Renal cortical epithelial cell (primary cell): ENCODE measurements around the gene MOB3B. TPM values are rescaled to one million over a fixed set of nuclear protein-coding genes. Genes with fewer than 3 reads are reported as not detected.

ENCODE experiments used
- DNase-seq: peaks from one replicate; pipeline ENCODE4 v3.0.0-alpha.2; 2011; ENCODE audit warnings: low read depth
- total RNA-seq: library from RNA; depleted of rRNA; stranded (reverse); fragments of >200 nt; gene quantifications from 2 replicates; pipeline ENCODE4 v1.2.3, GENCODE V29; 2014

The MOB3B gene
- total RNA-seq, 1 donor from 2014 or later, result 1.4 TPM

DNA sequence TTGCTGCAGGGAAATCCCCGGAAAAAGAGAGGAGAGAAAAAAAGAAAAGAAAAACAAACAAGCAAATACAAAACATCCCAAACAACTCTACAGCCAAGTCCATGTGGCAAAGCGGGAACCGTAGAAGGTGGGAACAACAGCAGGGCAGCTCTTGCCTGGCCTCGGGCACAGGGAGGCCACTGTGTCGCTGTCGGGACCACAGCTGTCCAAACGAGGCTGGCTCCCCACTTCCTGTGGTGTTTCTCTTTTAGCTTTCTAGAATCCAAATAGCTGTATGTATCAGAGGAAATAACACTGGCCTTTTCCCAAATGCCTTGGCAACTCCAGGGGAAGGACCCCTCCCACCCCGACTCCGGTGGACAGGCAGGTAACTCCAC lies 191.1 kb downstream of the MOB3B start:
- peak; percentile 18 for DNase-seq

DNA sequence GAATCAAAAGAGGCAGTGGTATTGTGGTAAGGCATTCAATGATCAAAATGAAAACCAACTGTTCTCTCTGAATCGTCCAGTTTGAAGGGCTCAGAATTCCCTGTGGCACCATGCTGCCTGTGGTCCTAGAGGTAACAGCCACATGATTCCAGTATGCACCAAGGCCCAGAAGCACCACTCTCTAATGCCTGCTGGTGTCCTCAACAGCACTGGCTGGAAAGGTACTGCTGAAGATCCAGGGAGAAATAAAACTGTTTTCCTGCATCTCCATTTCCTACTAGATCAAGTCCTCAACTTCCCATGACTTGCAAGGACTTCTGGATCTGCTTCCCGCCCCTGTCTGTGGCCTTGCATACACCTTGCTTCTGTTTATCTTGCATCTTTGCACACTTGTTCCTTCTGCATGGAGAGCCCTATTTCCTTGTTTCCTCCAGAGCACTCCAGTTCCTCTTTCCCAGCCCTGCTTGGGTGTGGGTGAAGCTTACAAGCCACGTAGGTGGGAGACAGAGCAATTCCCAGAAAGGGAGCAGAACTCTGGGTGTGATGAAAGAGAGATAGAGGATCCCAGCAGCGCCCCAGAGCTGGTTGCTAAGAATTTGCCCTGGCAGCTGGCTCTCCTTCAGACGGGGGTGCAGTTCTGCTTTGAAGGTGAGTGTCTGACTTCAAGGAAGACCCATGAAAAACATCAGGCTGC lies 191.6 kb downstream of the MOB3B start:
- peak; percentile 30 for DNase-seq

DNA sequence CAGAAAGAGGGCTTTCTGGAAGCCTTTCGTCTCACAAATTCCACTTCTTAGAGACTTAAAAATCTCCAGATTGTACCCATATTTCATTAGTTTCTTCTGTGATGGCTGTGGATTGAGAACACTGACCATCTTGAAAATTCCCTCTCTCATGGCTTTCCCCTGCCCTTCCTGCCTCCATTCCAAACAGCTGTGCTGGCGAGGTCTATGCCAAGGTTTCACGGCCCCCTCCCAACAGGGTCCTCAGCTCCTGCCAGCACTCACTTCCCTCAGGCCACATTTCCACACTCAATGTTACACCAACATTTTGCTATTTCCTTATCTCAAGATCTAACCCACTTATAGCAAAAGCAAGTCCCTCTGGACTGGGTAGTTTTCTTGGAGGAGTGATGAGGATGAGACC lies 192.4 kb downstream of the MOB3B start:
- DNase-seq, result no peak

DNA sequence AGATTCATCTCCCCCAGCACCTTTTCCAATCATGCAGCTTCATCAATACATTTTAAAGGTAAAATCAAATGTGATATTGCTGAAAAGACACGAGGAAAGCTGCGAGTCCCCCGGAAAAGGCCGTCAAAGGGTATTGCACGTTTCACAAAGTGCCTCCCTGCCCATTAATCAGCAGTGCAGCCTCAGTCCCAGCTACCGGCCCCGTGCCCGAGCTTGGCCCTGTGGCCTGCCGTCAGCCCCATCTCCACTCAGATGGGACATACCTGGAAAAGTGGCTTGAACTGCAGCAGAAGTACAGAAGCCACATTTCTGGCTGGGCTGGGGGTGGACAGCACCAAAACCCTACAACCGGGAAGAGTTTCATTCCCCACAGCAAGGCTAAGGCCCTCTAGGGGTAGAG lies 192.8 kb downstream of the MOB3B start:
- no peak for DNase-seq

DNA sequence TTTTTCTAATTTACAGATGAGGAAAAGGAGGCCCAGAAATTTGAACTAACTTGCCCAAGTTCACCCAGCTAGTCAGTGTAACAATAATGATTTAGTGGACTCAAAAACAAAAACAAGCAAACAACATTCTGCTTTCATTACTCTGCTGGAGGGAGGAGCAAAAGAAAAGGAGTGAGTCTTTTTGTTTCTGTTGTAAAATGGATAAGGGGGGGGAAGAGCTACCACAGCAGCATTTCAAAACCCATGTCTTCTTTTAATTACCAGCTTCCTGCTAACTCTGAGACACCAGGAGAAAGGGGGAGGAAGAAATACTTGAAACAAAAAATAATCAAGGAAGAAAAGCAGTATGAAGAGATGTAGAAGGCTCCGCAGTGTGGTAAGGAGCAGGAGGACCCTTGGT lies 193.5 kb downstream of the MOB3B start:
- DNase-seq, result no peak

DNA sequence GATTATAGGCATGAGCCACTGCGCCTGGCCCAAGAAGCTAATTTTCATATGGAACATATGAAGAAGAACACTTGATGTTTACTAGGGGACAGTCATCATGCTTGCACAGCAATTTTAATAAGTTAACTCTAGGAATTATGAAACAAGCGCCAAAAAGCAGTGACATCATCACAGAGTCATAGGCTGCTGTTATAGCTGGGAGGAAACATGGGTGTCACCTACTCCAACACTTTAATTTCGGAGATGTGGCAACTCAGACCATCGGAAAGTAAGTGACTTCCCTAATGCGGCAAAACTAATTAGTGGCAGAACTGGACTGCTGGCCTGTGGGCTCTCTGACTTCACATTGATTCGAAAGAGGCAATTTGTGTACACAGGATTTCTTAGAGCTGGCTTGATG lies 194.5 kb downstream of the MOB3B start:
- no peak for DNase-seq

DNA sequence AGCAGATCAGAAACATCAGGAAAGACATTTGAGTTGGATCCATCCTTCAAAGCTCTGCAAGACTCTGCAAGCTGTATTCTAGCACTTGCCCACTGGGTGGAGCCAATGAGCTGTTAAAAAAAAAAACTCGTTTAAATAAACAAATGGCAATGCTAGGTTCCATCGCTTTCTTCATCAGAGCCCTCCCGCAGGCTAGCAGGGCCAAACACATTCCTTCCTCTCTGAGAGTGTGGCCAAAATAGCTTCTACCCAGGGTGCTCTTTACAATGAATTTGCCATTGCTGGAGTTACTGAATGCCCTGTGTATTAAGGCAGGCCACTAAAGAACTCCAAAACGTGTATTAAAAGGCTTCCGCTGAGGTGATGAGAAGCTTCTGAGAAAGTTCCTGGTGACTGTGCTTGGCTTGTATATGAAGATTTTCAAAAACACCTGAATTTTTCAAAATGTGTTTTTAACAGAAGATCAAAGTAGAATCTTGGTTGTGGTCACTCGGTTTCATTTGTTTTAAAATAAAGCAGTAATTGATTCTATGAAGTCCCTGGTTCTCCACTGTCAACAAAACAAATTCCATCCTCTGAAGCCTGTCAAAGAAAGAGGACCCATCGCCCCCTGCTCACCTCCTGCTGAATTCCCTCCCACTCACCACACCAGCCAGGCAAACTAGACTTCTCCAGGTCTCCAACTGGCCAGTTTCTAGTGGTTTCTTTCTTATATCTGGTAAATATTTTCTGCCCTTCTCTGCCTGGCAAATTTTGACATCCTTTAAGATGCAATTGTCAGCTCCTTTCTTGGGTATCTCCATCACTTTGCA lies 196.2 kb downstream of the MOB3B start:
- DNase-seq, result peak; percentile 78

DNA sequence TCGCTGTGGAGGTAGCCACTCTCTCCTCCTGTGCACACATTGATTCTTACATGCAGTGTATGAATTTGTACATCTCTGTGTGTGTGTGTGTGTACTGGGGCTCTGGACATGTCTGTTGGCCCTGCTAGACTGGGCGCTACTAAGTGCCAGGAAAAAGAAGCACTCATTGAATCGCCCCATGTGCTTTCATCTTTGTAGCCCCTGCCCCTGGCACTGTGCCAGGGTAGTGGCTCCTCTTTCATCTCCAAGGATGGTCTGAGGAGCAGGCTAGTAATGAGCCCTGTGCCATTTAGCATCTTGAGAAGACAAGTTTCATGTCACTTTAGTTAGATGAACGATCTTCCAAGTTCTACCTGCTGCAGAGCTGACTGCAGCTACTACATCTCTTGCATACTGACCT lies 198.2 kb downstream of the MOB3B start:
- DNase-seq, result no peak

DNA sequence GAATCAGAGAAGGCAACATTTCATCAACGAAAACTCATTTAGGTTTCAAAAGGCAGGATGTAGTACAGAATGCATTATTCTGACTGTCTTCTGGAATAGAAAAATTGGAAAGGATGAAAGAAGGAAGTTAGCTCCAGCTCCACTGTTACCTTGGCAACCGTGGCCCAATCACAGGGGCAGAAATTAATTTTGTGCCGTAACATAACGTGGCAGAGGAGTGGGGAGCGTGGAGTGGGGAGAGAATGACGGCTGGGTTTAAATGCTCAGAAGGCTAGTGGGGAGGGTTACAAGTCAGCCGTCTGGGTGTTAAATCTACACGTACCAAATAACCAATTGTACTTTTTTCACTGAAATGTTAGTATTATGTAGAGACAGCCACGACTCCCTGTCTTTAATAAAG lies 200.3 kb downstream of the MOB3B start:
- no peak for DNase-seq

DNA sequence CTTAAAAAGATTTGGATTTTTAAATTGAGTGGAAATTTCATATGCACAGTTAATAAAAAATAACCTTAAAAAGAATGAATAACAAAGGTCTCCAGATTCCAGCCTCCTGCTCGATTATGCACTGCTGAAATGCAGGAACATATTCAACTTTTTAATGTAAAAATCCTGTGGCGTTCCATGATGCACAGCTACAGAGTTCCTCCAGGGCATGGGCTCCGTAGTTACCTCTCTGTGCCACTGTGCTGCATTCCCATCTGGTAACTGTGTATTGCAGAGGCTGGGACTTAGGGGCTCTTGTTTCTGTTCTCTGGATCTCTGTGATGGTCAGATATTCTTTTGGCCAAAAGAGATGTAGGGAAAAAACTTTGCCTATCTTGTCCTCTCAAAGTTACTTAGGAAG lies 201.1 kb downstream of the MOB3B start:
- DNase-seq, result no peak

DNA sequence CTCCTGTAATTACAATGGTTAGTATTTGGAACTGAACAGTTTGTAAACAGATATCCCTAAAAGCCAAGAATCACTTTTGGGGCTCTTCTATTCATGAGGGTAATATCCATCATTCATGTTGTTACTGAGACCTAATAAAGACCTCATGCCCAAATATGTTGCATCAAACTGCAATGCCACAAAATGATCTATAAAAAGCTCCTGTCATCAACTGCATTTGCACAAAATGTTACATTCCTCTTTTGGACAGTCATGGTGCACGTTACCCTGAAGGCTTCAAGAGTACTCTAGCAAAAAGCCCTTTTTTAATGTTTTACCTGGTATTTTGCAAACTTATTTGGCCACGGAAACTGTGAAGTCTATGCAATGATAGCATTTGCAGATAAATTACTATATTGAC lies 218.4 kb downstream of the MOB3B start:
- no peak for DNase-seq

DNA sequence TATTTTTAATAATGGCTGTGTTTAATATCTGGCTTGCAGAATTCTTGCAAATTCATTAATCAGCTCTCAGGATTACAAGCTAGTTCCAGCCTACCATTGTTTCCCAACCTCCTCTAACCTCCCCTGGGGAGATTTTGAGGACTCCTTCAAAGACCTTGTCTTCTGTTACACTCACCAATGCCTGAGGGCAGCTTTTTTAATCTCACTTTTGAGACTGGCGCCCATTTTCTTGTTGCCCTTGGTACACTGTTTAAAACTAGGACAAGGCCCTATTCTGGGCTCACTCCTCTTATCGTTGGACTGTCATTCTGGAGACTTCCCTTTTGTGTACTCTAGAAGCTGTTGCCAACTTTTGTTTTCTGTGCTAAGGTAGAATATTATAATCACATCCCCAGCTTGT lies 219.0 kb downstream of the MOB3B start:
- no peak for DNase-seq

DNA sequence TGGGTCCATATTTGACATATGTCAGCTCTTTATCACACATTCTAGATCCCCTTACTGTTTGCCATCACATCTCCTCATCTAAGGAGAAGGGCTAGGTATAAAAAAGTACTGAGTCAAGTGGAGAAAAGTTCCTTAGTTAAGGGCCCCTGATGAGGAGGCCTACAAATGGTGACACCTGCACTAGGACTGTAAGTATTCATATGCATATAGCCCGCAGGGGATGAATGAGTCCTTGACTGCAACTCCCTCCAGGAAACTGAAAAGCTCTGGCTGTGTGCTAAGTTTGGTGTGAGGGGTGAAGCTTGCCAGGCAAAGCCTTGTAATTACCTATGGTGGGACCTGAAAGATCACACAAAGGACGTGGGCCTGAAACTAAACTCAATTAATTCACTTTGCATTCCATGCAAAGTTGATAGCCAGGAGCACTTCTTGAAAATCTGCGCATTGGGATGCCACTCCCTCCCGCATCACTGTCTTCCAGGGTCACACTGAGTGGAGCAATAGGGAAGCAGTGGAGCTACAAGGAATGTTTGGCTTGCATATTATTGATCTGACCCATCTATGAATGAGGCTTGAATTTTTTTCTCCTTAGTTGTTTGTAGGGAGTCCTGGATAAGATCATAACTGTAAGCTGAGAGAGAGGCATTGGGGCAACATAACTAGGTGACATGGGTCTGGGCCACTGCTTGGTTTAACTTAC lies 220.8 kb downstream of the MOB3B start:
- DNase-seq, result no peak

DNA sequence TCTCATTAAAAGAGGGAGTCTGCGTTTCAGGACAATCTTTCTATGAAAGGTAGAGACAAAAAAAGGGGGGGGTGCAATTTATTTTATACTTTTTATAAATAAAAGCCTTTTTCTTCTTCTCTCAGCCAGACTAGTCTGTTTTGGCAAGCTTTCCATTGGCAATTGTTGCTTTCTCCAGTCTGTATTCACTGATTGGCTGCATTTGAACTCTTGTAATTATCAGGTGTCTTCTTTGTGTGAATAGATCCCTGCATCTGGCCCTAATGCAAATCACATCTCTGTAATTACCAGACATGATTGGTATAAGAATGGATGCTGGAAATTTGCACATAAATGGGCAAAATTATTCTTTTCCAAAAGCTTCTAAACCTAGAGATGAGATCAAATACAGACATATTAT lies 225.1 kb downstream of the MOB3B start:
- no peak for DNase-seq

DNA sequence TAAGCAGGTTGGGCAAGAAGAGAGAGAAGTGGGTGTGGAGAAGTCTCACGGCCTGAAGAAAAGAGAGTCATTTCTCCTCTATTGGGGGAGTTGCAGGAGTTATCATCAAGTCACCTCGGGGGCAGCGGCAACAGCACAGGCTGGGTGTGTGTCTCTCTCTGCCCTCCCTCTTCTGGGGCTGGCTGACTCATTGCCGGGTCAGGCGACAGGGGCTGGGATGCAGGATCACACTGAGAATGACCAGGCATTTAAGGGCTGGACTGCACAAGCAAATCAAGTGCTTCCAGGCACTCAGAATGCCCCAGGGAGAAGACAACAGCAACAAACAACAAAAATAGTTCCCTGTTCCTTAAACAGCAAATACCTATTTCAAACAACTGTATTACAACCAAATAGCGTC lies 226.4 kb downstream of the MOB3B start:
- peak; percentile 75 for DNase-seq

DNA sequence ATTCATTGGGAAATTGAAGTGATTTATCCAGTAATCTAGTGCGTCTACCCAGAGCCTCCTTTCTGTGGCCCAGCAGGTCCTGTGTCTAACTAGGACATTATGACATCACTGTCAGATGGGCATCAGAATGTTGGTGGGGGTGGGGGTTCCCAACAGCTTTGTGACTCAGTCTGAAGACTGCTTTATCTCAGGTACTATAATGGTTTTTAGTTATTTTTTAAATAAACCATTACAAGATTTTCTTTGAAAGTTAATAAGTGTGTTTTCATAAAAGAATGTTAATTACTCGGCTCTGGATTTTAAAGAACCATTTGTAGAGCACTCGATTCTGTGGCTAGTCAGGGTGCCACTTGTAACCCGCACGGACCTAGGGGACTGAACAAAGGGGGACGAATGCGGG lies 232.6 kb downstream of the MOB3B start, which contains the start of gene EQTN:
Gene EQTN, minus strand, starts transcription at position 101 of the 400 bp plus-strand sequence. Its CDS starts 95 bp downstream, at position 6.
- no peak for DNase-seq

DNA sequence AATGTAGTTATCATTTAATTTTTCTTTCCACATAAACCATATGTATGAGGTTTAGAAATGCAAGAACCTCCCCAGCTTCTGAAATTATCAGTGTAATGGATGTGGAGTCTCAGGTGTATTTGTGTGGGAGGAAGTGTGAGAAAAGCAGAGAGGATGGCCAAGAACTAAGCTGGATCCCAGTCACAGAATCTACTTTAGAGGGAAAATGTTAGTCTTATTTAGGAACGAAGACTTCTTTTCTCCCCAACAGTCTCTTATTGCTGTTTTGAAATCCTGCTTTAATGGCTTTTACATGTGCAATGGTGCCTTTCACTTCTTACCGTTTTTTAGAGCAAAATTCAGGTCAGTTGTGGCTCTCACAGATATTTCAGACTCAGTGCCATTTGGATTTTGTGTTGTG lies 235.6 kb downstream of the MOB3B start:
- no peak for DNase-seq

DNA sequence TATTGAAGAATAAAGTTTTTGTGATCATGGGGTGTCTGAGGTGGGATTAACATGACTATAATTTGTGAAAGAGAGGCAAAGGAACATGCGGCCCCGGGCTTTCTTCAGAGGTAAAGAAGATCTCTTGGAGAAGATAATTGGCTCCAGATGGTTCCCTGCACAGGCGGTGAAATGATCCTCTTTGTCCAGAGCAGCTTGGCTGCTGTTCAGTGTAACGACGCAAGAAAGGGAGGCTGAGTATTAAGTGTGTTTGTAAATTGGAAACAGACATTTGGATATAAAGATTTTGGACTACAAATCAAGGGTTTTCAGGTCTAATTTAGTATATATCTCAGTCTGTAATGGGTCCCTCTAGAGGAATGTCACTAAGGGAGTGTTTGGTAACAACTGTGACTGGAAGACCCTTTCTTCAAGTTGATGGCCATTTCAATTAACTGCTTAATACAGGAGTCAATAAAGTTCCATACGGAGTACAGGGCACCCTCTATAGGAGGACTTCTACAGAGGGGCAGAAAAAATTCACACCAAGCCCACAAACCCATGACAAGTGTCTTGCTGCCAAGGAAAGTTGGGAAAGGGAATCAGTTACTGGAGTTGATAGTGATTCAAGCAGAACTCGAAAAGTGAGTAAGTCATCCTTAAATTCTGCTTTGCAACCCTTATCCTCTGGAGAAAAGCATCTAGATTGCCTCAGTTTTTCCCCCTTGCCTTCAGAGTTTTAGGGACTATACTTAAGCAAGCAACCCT lies 236.8 kb downstream of the MOB3B start:
- DNase-seq, result no peak

DNA sequence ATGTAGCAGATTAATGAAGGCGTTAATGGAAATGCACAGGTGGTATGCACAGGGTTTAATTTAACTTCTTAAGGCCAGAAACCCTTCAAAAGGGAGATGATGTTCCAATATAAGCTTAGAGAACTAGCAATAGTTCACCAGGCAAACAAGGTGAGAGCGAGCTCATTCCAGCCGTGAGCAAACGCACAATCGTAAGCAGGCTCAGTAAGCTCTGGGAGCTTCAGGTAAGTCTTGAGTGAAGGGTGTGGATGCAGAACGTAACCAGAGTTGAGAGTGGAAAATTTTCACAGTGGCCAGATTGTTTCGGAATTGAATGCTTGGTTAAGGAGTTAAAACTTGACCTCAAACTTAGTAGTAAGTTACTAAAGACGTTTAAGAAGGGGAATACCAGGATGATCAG lies 238.3 kb downstream of the MOB3B start:
- no peak for DNase-seq

DNA sequence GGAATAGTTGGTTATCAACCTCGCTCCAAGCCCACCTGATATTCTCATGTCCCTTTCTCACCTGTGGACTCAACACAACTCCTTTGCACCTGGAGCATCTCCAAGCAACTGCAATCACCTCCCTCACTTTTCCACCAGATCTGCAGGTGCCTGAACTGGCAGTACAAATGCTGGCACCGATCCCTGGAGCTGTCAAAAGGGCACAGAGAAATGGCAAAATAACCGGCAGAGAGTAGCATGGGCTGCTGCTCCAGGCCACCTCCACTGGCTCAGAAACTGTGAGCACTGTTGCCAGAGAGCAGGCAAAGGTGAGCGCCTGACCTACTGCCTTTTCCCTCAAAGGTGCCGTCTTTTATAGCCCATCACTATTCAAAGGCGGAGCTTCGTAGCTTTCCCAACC lies 247.3 kb downstream of the MOB3B start:
- no peak for DNase-seq

DNA sequence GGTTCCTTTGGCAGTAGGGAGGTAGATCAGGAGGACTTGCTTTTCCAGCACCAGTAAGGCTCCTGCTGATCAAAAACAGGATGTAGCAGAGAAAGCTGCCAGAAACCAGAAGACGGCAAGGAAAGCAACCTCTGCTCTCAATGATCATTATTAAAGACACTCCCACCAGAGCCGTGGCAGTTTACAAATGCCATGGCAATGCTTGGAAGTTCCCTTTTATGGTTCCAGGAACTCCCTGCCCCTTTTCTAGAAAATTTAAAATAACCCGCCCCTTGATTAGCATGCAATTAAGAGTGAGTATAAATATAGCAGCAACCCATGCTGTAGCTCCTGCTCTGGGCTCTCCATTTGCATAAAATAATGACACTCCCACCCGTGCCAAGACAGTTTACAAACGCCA lies 248.8 kb downstream of the MOB3B start:
- DNase-seq, result peak; percentile 43

DNA sequence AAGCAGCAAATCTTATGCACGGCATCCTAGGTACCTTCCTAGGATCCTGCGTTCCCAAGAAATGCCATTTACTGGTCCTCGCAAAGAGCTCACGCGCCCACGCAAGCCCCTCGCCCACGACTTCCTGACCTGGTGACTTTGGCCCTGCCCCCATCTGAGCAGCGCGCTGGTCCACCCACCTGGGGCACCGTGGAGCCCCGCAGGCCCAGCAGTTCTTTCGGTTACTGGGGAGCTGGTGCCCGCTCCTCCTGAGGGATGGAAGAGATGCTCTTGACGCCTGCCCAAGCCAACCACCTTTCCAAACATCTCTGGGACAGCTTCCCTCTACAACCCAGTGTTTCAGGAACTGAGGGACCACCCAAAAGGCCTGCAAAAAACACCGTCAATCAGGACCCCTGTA lies 249.4 kb downstream of the MOB3B start:
- no peak for DNase-seq
